SK-N-SH (cell line): ENCODE measurements around the gene SUPT5H. TPM values are rescaled to one million over a fixed set of nuclear protein-coding genes. Genes with fewer than 3 reads are reported as not detected.

Experiments used
- CTCF ChIA-PET: fragments of 300-600, 350-600 bp; formaldehyde crosslinking; extraction: SDS; loops from one replicate; lab custom pipeline; 2021; lab: Yijun Ruan, JAX
- POLR2A ChIA-PET: fragments of 350-600 bp; sonication (Branson Sonifier 250); formaldehyde crosslinking; extraction: SDS; loops from one replicate; lab custom pipeline; 2020; ENCODE audit warnings: antibody characterized with exemption, inconsistent platforms; lab: Yijun Ruan, JAX
- DNase-seq: peaks from one replicate; pipeline ENCODE4 v3.0.0; 2012
- H2AFZ ChIP-seq: fragments of 200-600 bp; sonication (generic); 2 replicates; pipeline ENCODE4 v1.8.1; 2016; ENCODE audit warnings: antibody characterized with exemption, mild to moderate bottlenecking, low read depth
- H3F3A ChIP-seq: fragments of 200-600 bp; sonication (generic); replicated peaks from 2 replicates; pipeline ENCODE3; 2016; ENCODE audit warnings: antibody characterized with exemption, mild to moderate bottlenecking; ENCODE audit not compliant: insufficient read depth
- H3K27ac ChIP-seq, 2 experiments: fragments of 200-500 bp in 1 of 2; fragments of 200-600 bp in 1 of 2; sonication (Bioruptor generic) in 1 of 2; sonication (generic), shearing (Covaris generic) in 1 of 2; 2 replicates each; pipeline versions ENCODE4 v1.5.1 to v1.6.1; 2014 to 2016; ENCODE audit warnings: low read depth in 2 of 2, inconsistent platforms in 1 of 2, low read length in 1 of 2, mild to moderate bottlenecking in 1 of 2, mixed read lengths in 1 of 2
- H3K27me3 ChIP-seq: fragments of 200-600 bp; sonication (generic), shearing (Covaris generic); 2 replicates; pipeline ENCODE4 v1.6.1; 2016; ENCODE audit warnings: mixed run types; ENCODE audit not compliant: insufficient read depth
- H3K36me3 ChIP-seq, 2 experiments: fragments of 200-500 bp in 1 of 2; fragments of 200-600 bp in 1 of 2; sonication (Bioruptor generic) in 1 of 2; sonication (generic) in 1 of 2; replicated peaks in 1 of 2; 2 replicates each; pipeline versions ENCODE3 to v1.5.1; 2014 to 2016; ENCODE audit warnings: low read length in 1 of 2, mild to moderate bottlenecking in 1 of 2; ENCODE audit not compliant: insufficient read depth in 2 of 2, control insufficient read depth in 1 of 2
- H3K4me1 ChIP-seq, 2 experiments: fragments of 200-500 bp in 1 of 2; fragments of 200-600 bp in 1 of 2; sonication (Bioruptor generic) in 1 of 2; sonication (generic), shearing (Covaris generic) in 1 of 2; 2 replicates each; pipeline versions ENCODE4 v1.5.1 to v1.6.1; 2014 to 2016; ENCODE audit warnings: low read depth in 1 of 2, low read length in 1 of 2, mixed run types in 1 of 2; ENCODE audit not compliant: insufficient read depth in 2 of 2, control insufficient read depth in 1 of 2
- H3K4me2 ChIP-seq: fragments of 200-600 bp; sonication (generic), shearing (Covaris generic); 2 replicates; pipeline ENCODE4 v1.6.1; 2017; ENCODE audit warnings: mixed run types
- H3K4me3 ChIP-seq, 2 experiments: fragments of 200-500 bp in 1 of 2; fragments of 200-600 bp in 1 of 2; sonication (Bioruptor generic) in 1 of 2; sonication (generic), shearing (Covaris generic) in 1 of 2; 2 replicates each; pipeline versions ENCODE4 v1.5.1 to v1.8.1; 2014 to 2016; ENCODE audit warnings: low read depth in 2 of 2, inconsistent platforms in 1 of 2, low read length in 1 of 2, mild to moderate bottlenecking in 1 of 2, mixed read lengths in 1 of 2, moderate library complexity in 1 of 2
- H3K79me2 ChIP-seq: fragments of 200-600 bp; sonication (generic); 2 replicates; pipeline ENCODE4 v1.8.1; 2017; ENCODE audit warnings: mild to moderate bottlenecking; ENCODE audit not compliant: insufficient read depth
- H3K9ac ChIP-seq: fragments of 200-600 bp; sonication (generic); 2 replicates; pipeline ENCODE4 v1.6.1; 2017; ENCODE audit warnings: mixed run types
- H3K9me2 ChIP-seq: fragments of 200-600 bp; sonication (generic); 2 replicates; pipeline ENCODE4 v1.6.1; 2017; ENCODE audit warnings: mixed run types
- H3K9me3 ChIP-seq: fragments of 200-600 bp; sonication (generic); 2 replicates; pipeline ENCODE4 v1.6.1; 2017; ENCODE audit warnings: mixed run types, mild to moderate bottlenecking, moderate library complexity
- H4K20me1 ChIP-seq: fragments of 200-600 bp; sonication (generic); 2 replicates; pipeline ENCODE4 v1.6.1; 2017; ENCODE audit warnings: mild to moderate bottlenecking, mixed run types; ENCODE audit not compliant: insufficient read depth
- CTCF ChIP-seq: fragments of 200-600 bp; sonication (generic); IDR thresholded peaks from 2 replicates; pipeline ENCODE4 v1.6.1; 2017; ENCODE audit warnings: antibody characterized with exemption, mild to moderate bottlenecking, moderate library complexity
- EP300 ChIP-seq, 2 experiments: IDR thresholded peaks; 2 replicates each; pipeline versions ENCODE4 v1.4.0 to v1.6.1; 2012; ENCODE audit warnings: borderline replicate concordance in 1 of 2, low read depth in 1 of 2, low read length in 1 of 2
- GABPA ChIP-seq: IDR thresholded peaks from 2 replicates; pipeline ENCODE4 v1.4.0; 2012; ENCODE audit warnings: low read depth, mild to moderate bottlenecking
- MEF2A ChIP-seq: IDR thresholded peaks from 2 replicates; pipeline ENCODE4 v1.4.0; 2012; ENCODE audit warnings: low read depth, borderline replicate concordance
- NFIC ChIP-seq: IDR thresholded peaks from 2 replicates; pipeline ENCODE4 v1.4.0; 2012; ENCODE audit warnings: borderline replicate concordance
- SMC3 ChIP-seq: IDR thresholded peaks from 2 replicates; pipeline ENCODE4 v1.6.1; 2012; ENCODE audit warnings: low read depth, low read length, improper control_type of control experiment
- TCF12 ChIP-seq: IDR thresholded peaks from 2 replicates; pipeline ENCODE4 v1.4.0; 2012
- WGBS: methylation state at CpG from one replicate; pipeline ENCODE4 v1.1.6; 2017; ENCODE audit warnings: low lambda C conversion rate; 5-methylcytosine and 5-hydroxymethylcytosine counted together
- polyA plus RNA-seq, 3 experiments: library from polyadenylated mRNA; depleted of rRNA; stranded (reverse); fragments of >200 nt; gene quantifications; 2 replicates each; pipeline ENCODE4 v1.2.3, GENCODE V29; 2012
- TF ChIP-seq, protein P1 (sequence below): IDR thresholded peaks from 2 replicates; pipeline ENCODE4 v1.4.0; 2012; ENCODE audit warnings: low read depth, borderline replicate concordance

SUPT5H gene
- polyA plus RNA-seq, 1 of the 3 experiments (the other 2 are of a cell fraction), result 137 TPM

DNA sequence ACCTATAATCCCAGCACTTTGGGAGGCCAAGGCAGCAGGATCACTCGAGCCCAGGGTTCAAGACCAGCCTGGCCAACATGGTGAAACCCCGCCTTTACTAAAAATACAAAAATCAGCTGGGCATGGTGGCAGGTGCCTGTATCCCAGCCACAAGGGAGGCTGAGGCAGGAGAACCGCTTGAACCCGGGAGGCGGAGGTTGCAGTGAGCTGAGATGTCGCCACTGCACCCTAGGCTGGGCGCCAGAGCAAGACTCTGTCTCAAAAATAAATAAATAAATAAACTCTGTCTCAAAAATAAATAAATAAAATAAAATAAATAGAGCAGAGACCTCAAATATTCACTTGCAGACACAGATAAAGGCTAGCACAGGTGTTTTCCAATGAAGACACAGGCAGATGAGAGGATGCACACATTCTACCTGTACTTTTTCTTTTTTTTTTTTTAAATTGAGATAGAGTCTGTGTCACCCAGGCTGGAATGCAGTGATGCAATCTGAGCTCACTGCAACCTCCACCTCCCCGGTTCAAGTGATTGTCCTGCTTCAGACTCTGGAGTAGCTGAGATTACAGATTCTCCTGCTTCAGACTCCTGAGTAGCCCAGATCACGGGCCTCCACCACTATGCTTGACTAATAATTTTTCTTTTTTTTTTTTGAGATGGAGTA, 7.0 kb upstream of the SUPT5H start:
- Histone ChIP-seq H3K9me3 (no peaks in the 10 kb centered on the region), H4K20me1 (peaks cover 14% of the 10 kb centered on the region), H3K27me3 (no peaks in the 10 kb centered on the region), H3K4me1 (peaks cover 12 to 15% of the 10 kb centered on the region in 2 experiments; a peak in 2 of 4 replicates), H2AFZ (no peak overlapping the region), H3F3A (peaks cover 28% of the 10 kb centered on the region), H3K36me3 (peaks cover 12 to 17% of the 10 kb centered on the region in 2 experiments), H3K4me2 (no peak overlapping the region), H3K4me3 (no peak overlapping the region), H3K27ac (no peak overlapping the region), H3K9me2 (no peaks in the 10 kb centered on the region), H3K79me2 (peaks cover 25% of the 10 kb centered on the region), H3K9ac (no peak overlapping the region)
- ChIA-PET POLR2A (interaction anchor here (0.6 kb wide), 1 partner anchor 17 kb away, joined by 4 read pairs; no protein-coding TSS in a partner anchor), CTCF (interaction anchor here (0.8 to 2.2 kb wide), 3 partner anchors 26 to 113 kb away, joined by 3 to 12 read pairs (median 3); partner anchors contain the start of genes EID2B and PLEKHG2)
- TF ChIP-seq EP300 (IDR thresholded peaks at IDR 0.05; ENCODE audit: borderline replicate concordance in 1 of 2, low read depth in 1 of 2, low read length in 1 of 2), result no peak
- no peak for TF ChIP-seq MEF2A
- WGBS, result 71% methylated on average over 9 of the region's 9 CpGs
- DNase-seq, result no peak

- Histone ChIP-seq H3K79me2 (peaks cover 63% of the 10 kb centered on the region), H3K27ac (peak overlapping the region; percentile 83 to 96), H3K9me2 (no peaks in the 10 kb centered on the region), H3K27me3 (no peaks in the 10 kb centered on the region), H3K4me3 (peak overlapping the region; percentile 71 to 93), H4K20me1 (peaks cover 21% of the 10 kb centered on the region), H3K9ac (peak overlapping the region; percentile 97), H3F3A (peaks cover 33% of the 10 kb centered on the region), H3K36me3 (peaks cover 0 to 14% of the 10 kb centered on the region in 2 experiments), H3K4me1 (peaks cover 4 to 12% of the 10 kb centered on the region in 2 experiments; a peak in 3 of 4 replicates), H3K9me3 (no peaks in the 10 kb centered on the region), H3K4me2 (peak overlapping the region; percentile 97), H2AFZ (peak overlapping the region; percentile 75; the same call in 1 of the 2 replicates)
- no peak for TF ChIP-seq GABPA
- TF ChIP-seq TCF12, result no peak
- TF ChIP-seq NFIC, result no peak
- no peak for TF ChIP-seq SMC3
- TF ChIP-seq, protein P1, sequence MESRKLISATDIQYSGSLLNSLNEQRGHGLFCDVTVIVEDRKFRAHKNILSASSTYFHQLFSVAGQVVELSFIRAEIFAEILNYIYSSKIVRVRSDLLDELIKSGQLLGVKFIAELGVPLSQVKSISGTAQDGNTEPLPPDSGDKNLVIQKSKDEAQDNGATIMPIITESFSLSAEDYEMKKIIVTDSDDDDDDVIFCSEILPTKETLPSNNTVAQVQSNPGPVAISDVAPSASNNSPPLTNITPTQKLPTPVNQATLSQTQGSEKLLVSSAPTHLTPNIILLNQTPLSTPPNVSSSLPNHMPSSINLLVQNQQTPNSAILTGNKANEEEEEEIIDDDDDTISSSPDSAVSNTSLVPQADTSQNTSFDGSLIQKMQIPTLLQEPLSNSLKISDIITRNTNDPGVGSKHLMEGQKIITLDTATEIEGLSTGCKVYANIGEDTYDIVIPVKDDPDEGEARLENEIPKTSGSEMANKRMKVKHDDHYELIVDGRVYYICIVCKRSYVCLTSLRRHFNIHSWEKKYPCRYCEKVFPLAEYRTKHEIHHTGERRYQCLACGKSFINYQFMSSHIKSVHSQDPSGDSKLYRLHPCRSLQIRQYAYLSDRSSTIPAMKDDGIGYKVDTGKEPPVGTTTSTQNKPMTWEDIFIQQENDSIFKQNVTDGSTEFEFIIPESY, result no peak
- no peak for TF ChIP-seq CTCF
- CTCF ChIA-PET, result interaction anchor here (0.6 to 2.1 kb wide), 6 partner anchors 9 to 300 kb away, joined by 3 to 12 read pairs (median 3); partner anchors contain the start of genes EID2B, PLEKHG2 and RPS16
- no peak for DNase-seq
- POLR2A ChIA-PET, result interaction anchor here (0.6 to 3.8 kb wide), 4 partner anchors 9 to 1122 kb away, joined by 3 to 39 read pairs (median 3); partner anchors contain the start of gene RPS16
- 2% methylated on average over 17 of the region's 17 CpGs for WGBS
Observed at GRCh38 chr19:39444598-39445195, 685 bp upstream of the SUPT5H start.
